ENCODE data around the gene CFAP97.
"Not testable (repeated sequence)": the region's sequence is repeated elsewhere in the genome, so short reads cannot be mapped to it uniquely, and the experiment has no call there.

Gene CFAP97

DNA sequence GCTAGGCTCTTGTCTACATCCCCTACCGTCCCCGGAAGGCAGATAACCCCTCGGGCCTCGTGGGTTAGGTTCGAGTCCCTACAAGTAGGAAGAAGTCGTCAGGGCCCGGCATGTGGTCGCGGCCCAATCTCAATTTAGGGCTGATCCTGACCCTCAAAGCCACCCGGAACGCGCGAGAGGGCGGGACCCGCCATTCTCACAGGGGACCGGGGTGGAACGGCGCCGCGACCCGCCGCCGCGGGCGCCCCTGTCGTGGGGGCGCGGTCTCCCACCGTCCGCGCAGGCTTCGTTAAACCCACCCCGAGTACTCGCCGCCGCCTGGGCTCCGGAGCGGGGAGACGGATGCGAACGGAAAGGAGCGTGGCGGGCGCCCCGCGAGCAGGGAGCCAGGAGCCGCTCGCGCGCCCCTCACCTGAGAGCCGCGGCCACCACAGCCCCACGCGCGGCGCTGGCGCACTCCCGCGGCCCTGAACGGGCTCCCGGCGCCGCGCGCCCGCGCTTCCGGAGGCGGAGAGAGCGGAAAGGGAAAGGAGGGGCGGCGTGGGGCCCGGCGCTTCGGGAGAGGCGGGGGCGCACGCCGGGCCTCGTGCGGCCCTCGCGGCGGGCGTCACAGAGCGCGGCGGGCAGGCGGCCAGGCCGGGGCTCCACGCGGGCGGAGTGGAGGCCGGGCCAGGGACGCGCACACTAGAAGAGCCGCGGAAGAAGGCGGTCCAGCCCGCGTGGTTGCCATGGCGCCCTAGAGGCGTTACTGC is at the start of gene CFAP97:
TSS of gene CFAP97 (minus strand) at position 515 of the 752 bp plus-strand sequence. CDS start 12,804 bp downstream, outside the sequence.
- peak; percentile 92 for DNase-seq

GRCh38 chr4:185249105-185249504 is 45.3 kb upstream of the CFAP97 start:
- DNase-seq, result no peak

GRCh38 chr4:185248393-185249039 is 44.7 kb upstream of the CFAP97 start:
- DNase-seq, result no peak

- DNase-seq, result no peak
Observed at GRCh38 chr4:185247151-185247550, 43.4 kb upstream of the CFAP97 start.

DNA sequence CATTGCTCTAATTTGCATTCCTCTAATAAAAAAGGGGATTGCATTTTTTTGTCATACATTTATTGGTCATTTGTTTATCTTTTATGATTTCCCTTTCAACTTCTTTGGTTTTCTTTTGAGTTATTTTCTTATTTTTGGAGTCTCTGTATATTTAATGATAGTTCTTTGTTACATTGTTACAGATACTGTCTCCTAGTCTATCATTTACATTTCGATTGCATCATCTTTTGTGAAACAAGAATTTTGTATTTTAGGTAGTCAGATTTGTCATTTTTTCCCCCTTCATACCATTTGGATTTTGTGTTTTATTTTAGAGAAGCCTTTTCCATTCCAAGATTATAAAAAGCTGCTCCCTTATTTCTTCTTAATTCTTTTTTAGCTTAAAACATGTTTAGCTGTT is 42.7 kb upstream of the CFAP97 start:
- DNase-seq, result no peak

DNA sequence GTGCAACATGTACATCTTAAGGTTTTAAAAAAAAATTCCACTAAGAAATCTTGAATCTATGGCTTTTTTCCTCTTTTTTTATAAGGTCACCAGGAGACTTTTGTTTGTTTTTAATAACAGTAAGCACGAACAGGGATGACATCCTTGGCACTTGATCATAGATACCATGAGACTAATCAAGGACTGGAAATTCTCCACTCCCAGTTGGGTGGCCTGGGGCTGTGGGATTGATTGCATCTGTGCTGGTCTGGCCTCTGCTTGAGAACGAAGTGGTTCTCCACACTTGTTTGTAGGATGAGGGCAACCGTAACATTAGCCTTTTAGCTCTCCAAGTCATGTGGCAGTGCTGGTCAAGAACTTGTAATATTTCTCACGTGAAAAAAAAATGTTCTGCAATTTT is 41.0 kb upstream of the CFAP97 start:
- no peak for DNase-seq

GRCh38 chr4:185243879-185244278 is 40.1 kb upstream of the CFAP97 start:
- DNase-seq, result no peak

GRCh38 chr4:185242749-185243533 is 39.1 kb upstream of the CFAP97 start:
- DNase-seq, result no peak

DNA sequence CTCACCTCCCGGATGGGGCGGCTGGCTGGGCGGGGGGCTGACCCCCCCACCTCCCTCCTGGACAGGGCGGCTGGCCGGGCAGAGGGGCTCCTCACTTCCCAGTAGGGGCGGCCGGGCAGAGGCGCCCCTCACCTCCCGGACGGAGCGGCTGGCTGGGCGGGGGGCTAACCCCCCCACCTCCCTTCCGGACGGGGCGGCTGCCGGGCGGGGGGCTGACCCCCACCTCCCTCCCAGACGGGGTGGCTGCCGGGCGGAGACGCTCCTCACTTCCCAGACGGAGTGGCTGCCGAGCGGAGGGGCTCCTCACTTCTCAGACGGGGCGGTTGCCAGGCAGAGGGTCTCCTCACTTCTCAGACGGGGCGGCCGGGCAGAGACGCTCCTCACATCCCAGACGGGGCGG is 36.7 kb upstream of the CFAP97 start:
- DNase-seq, result not testable (repeated sequence)

- peak; percentile 8 for DNase-seq
Observed at GRCh38 chr4:185238750-185239149, 35.0 kb upstream of the CFAP97 start.

DNA sequence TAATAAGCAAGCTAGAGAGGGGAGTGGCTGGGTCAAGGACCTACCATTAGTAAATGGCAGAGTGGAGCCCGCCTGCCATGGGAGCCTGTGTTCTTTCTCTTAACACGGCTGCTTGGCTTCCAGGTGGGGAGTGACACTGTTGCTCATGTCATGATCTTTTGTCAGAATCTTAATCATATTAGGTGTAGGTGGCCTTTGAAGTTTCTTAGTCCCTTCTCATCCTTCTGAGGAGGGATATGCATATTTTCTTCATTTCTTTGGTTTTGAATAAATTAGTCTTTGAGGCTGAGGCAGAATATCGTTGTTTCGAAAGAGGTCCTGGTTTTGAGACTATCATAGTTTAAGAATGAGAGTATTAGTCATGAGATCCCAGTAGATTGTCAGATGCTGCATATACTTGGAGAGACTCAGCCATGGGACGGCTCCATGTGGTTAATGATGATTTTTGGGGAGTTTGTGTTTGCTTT is 34.4 kb upstream of the CFAP97 start:
- DNase-seq, result no peak

- no peak for DNase-seq
Observed at GRCh38 chr4:185237175-185237574, 33.4 kb upstream of the CFAP97 start.

GRCh38 chr4:185235843-185236503 is 32.2 kb upstream of the CFAP97 start:
- DNase-seq, result no peak

DNA sequence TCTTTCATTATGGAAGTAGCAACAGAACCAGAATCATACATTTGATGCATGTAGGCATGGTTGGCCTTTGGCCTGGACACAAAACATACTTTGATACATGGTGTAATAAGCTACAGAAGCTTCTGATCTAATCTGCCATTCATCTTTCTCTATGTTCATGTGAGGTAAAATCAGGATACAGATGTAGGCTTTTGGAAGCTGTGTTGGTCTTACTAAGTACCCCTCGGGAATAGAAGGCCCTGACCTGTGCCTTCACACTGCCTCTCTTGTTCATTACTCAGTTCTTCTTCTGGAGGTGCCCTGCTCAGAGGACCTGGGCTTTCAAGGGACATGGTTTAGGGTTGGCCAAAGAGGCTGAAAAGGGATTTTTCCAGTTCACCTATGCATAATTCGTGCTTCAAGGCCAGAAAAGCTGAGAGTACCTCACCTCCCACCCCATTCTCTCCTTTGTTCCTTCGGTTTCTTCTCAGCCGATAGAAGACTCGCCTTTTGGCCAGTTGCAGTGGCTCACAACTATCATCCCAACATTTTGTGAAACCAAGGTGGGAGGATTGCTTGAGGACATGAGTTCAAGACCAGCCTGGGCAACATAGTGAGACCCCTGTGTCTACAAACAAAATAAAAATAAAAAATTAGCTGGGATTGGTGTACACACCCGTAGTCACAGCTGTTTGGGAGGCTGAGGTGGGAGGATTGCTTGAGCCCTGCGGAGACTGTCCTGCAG is 31.5 kb upstream of the CFAP97 start:
- no peak for DNase-seq

DNA sequence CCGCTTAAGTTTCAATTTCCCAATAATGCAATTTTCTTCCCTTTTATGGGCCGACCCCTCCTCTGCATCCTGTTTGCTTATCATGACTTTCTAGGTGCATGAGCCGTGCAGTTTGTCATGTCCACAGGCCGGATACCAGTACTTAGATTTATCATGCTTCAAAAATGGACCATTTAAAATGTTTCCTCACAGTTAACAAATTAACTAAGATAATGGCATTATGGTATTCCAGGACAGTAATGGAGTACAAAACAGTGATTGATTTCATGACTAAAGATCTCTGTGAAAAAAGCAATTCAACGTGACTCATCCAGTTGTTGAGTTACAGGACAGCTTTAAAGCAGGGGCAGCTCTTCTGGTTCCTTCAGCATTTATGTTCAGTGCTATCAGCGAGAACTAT is 28.6 kb upstream of the CFAP97 start:
- no peak for DNase-seq

DNA sequence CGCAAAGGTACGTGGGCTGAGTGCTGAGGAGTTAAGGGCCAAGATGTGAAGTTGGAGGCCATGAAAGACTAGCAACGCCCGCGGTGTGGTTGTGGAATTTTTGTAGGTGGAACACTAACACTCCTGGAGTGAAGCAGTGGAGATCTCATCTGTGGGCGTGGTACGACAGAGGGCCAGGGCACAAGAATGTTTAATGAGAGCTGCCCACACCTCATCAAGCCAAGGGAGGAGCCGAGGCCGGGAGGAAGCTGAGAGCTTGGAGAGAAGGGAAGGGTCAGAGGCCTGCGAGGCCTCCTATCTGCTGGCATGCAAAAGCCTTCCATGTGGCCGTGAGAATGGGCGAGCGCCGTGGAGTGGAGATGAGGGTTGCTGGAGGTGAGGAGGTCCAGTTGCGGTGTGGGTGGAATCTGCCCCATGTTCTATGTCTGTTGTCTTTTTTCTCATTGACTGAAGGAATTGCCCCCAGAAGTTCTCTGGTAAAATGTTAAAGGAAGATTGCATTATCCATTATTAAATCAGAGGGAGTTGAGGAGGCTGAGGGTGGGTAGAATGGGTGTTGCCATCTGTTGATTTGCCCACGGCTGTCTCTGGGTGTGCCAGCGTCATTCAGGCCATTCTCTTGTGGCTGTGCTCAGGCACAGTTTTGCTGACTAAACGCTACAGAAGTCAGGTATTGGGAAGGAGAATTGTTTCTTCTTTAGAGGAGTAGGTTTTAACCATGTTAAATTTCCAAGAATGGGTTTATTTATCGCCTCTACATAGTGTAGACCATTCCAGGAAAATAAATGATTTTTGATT is 25.4 kb upstream of the CFAP97 start:
- no peak for DNase-seq

- no peak for DNase-seq
Observed at GRCh38 chr4:185227713-185228278, 24.0 kb upstream of the CFAP97 start.

- DNase-seq, result no peak
Observed at GRCh38 chr4:185227131-185227551, 23.3 kb upstream of the CFAP97 start.

GRCh38 chr4:185225940-185226339 is 22.1 kb upstream of the CFAP97 start:
- no peak for DNase-seq

GRCh38 chr4:185224597-185224996 is 20.8 kb upstream of the CFAP97 start:
- DNase-seq, result peak; percentile 7

DNA sequence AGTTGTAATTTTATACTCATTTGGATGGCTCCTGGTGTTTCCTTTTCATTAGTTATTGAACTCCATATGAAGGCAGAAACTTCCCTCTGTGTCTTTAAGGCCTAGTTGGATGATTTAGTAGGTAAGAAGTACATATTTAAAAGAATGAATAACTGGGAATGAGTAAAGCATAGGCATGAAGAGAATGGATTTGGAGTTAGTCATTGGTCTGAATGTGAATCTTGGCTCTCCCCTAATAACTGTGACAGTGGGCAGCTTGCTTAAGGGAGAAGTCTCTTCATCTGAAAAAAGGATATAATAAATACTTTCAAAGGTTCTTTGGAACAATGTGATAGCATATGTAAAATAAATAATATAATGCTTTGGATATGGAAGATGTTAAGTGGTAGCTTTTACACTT is 18.8 kb upstream of the CFAP97 start:
- no peak for DNase-seq

Data from DMS53 (cell line).